ENCODE measurements around the gene ASIP. TPM values are rescaled to one million over a fixed set of nuclear protein-coding genes. Genes with fewer than 3 reads are reported as not detected.
"Not testable (repeated sequence)": the region's sequence is repeated elsewhere in the genome, so short reads cannot be mapped to it uniquely, and the experiment has no call there.

Gene ASIP
- total RNA-seq, 1 donor from 2014 or later, result not detected

DNA sequence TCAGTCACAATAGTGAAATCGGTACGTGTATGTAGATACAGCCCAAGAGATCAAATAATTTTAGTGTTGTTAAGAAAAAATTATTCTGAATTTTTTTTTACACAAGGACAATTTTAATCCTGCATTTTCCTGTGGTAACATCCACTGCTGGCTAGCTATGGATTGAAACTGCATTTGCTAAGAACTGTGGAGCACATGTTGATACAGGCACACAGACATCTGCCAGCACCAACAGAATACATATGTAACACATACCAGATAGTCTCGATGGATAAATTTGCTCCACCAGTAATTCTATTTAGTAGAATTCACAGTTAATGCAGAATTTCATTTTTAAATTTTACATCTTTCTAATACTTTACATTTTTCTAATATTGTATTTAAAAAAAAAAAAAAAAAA is 2.2 kb downstream of the ASIP start:
- Mint-ChIP-seq H3K9me3 (ENCODE audit: unreplicated experiment) (peaks cover 6% of the 10 kb centered on the region), H3K4me1 (ENCODE audit: unreplicated experiment) (peaks cover 19% of the 10 kb centered on the region), H3K36me3 (ENCODE audit: unreplicated experiment) (no peaks in the 10 kb centered on the region), H3K4me3 (ENCODE audit: unreplicated experiment) (no peak overlapping the region), H3K27me3 (ENCODE audit: unreplicated experiment) (peaks cover 38% of the 10 kb centered on the region), H3K27ac (ENCODE audit: unreplicated experiment) (no peak overlapping the region)
- DNase-seq (ENCODE audit: extremely low spot score, unreplicated experiment), result no peak
- TF ChIP-seq, protein P1, sequence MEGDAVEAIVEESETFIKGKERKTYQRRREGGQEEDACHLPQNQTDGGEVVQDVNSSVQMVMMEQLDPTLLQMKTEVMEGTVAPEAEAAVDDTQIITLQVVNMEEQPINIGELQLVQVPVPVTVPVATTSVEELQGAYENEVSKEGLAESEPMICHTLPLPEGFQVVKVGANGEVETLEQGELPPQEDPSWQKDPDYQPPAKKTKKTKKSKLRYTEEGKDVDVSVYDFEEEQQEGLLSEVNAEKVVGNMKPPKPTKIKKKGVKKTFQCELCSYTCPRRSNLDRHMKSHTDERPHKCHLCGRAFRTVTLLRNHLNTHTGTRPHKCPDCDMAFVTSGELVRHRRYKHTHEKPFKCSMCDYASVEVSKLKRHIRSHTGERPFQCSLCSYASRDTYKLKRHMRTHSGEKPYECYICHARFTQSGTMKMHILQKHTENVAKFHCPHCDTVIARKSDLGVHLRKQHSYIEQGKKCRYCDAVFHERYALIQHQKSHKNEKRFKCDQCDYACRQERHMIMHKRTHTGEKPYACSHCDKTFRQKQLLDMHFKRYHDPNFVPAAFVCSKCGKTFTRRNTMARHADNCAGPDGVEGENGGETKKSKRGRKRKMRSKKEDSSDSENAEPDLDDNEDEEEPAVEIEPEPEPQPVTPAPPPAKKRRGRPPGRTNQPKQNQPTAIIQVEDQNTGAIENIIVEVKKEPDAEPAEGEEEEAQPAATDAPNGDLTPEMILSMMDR (IDR thresholded peaks at IDR 0.05), result no peak

DNA sequence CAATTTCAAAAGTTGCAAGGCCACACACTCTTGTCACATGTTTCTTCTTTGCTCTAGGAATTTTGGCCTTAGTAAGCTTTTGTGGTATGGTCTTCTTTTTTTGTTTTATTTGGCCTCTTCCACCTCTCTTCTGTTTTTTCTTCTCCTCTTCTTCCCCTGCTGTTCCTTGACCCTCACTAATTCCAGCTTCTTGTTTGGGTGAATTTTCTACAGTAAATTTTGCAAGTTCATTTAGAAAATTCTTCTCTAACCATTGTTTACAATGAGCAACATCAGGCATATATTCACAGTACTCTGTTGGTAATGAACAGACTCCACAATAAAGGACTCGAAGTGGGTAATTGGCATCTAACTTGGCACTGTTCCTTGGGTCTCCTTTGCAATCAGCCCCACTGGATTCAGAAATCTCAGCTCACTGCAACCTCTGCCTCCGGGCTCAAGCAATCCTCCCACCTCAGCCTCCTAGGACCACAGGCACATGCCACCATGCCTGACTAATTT is 5.0 kb downstream of the ASIP start:
- DNase-seq (ENCODE audit: extremely low spot score, unreplicated experiment), result no peak
- Mint-ChIP-seq H3K36me3 (ENCODE audit: unreplicated experiment) (no peaks in the 10 kb centered on the region), H3K4me1 (ENCODE audit: unreplicated experiment) (peaks cover 19% of the 10 kb centered on the region), H3K27ac (ENCODE audit: unreplicated experiment) (no peak overlapping the region), H3K9me3 (ENCODE audit: unreplicated experiment) (no peaks in the 10 kb centered on the region), H3K27me3 (ENCODE audit: unreplicated experiment) (peaks cover 16% of the 10 kb centered on the region), H3K4me3 (ENCODE audit: unreplicated experiment) (no peak overlapping the region)
- TF ChIP-seq, protein P1 (IDR thresholded peaks at IDR 0.05), result no peak

DNA sequence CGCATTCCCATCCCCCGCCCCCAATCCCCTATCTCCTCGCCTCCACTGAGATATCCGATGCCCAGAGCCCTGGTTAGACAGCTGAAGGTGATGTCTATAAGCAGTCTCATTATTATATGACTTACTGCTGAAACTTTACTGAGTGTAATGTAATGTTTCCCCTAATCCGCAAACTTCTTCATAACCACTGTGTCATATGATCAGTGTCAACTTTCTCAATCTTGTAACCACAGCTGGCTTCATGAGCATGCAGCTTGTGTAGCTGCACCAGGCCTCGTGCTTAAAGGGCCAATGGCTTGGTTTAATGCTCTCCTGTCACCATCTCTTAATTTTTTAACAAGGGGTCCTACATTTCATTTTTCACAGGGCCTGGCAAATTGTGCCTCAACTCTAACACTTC is 8.1 kb downstream of the ASIP start:
- TF ChIP-seq, protein P1 (IDR thresholded peaks at IDR 0.05), result no peak
- Mint-ChIP-seq H3K4me3 (ENCODE audit: unreplicated experiment) (no peak overlapping the region), H3K27ac (ENCODE audit: unreplicated experiment) (no peak overlapping the region), H3K4me1 (ENCODE audit: unreplicated experiment) (peaks cover 19% of the 10 kb centered on the region), H3K27me3 (ENCODE audit: unreplicated experiment) (no peaks in the 10 kb centered on the region), H3K9me3 (ENCODE audit: unreplicated experiment) (no peaks in the 10 kb centered on the region), H3K36me3 (ENCODE audit: unreplicated experiment) (no peaks in the 10 kb centered on the region)
- DNase-seq (ENCODE audit: extremely low spot score, unreplicated experiment), result no peak

DNA sequence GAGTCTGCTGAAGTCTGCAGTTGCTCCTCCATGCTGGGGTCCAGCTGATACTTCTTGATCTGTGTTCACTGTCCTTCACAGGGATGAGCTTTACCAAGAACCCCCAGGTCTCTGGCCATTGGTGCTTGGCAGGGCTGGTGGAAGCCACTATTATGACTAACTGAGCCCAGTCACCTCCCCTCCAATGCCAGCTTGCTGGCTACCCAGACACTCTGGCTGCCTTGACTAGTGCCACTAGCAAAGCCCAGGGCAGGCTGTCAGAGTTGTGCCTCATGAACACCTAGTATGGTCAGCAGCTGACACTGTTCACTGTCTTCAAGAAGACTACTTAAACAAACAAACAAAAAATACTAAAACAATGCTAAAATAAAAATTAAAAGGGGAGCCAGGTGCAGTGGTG is 8.8 kb downstream of the ASIP start:
- Mint-ChIP-seq H3K4me3 (ENCODE audit: unreplicated experiment) (no peak overlapping the region), H3K27me3 (ENCODE audit: unreplicated experiment) (no peaks in the 10 kb centered on the region), H3K36me3 (ENCODE audit: unreplicated experiment) (no peaks in the 10 kb centered on the region), H3K9me3 (ENCODE audit: unreplicated experiment) (no peaks in the 10 kb centered on the region), H3K27ac (ENCODE audit: unreplicated experiment) (no peak overlapping the region), H3K4me1 (ENCODE audit: unreplicated experiment) (peaks cover 19% of the 10 kb centered on the region)
- DNase-seq (ENCODE audit: extremely low spot score, unreplicated experiment), result peak; percentile 57
- TF ChIP-seq, protein P1 (IDR thresholded peaks at IDR 0.05), result no peak

DNA sequence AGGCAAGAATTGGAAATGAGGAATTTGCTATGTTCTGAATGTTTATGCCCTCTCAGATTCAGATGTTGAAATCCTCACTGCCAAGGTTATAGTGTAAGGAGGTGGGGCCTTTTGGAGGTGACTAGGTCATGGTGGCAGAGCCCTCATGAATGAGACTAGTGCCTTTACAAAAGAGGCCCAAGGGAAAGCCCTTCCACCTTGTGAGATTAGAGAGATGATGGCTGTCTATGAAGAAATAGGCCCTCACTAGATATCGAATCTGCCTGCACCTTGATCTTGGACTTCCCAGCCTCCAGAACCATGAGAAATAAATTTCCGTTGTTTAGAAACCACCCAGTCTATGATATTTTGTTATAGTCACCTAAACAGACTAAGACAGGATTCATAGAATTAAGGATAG is 10.4 kb downstream of the ASIP start:
- H3K27me3 Mint-ChIP-seq (ENCODE audit: unreplicated experiment), result no peaks in the 10 kb centered on the region
- peaks cover 11% of the 10 kb centered on the region for H3K4me1 Mint-ChIP-seq (ENCODE audit: unreplicated experiment)
- H3K4me3 Mint-ChIP-seq (ENCODE audit: unreplicated experiment), result no peak overlapping the region
- H3K27ac Mint-ChIP-seq (ENCODE audit: unreplicated experiment), result no peak overlapping the region
- DNase-seq (ENCODE audit: extremely low spot score, unreplicated experiment), result no peak
- H3K9me3 Mint-ChIP-seq (ENCODE audit: unreplicated experiment), result no peaks in the 10 kb centered on the region
- TF ChIP-seq, protein P1 (IDR thresholded peaks at IDR 0.05), result no peak
- no peaks in the 10 kb centered on the region for H3K36me3 Mint-ChIP-seq (ENCODE audit: unreplicated experiment)

DNA sequence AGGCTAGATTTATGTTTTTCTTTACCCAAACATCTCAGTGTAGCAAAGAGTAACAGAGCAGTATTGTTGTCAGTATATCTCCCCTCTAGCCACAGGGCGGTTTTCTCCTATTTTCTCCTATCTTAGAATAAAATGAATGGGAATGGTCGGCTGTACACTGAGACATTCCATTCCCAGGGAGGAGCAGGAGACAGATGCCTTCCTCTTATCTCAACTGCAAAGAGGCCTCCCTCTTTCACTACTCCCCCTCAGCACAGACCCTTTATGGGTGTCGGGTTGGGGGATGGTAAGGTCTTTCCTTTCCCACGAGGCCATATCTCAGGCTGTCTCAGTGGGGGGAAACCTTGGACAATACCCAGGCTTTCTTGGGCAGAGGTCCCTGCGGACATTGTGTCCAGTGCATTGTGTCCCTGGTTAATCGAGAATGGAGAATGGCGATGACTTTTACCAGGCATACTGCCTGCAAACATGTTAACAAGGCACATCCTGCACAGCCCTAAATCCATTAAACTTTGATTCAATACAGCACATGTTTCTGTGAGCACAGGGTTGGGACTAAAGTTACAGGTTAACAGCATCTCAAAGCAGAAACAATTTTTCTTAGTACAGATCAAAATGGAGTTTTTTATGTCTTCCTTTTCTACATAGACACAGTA is 11.3 kb downstream of the ASIP start:
- H3K27ac Mint-ChIP-seq (ENCODE audit: unreplicated experiment); H3K4me1 Mint-ChIP-seq (ENCODE audit: unreplicated experiment); H3K9me3 Mint-ChIP-seq (ENCODE audit: unreplicated experiment); H3K4me3 Mint-ChIP-seq (ENCODE audit: unreplicated experiment); H3K27me3 Mint-ChIP-seq (ENCODE audit: unreplicated experiment); DNase-seq (ENCODE audit: extremely low spot score, unreplicated experiment); H3K36me3 Mint-ChIP-seq (ENCODE audit: unreplicated experiment): not testable (repeated sequence)

Data from osteocyte (in vitro differentiated cells).